Measurements from ENCODE around the gene GCA.

GRCh38 chr2:162315938-162316337, 28.0 kb upstream of the GCA start:
- TF ChIP-seq CTCF (IDR thresholded peaks at IDR 0.05) (no peak), POLR2A (IDR thresholded peaks at IDR 0.05) (no peak)
